B cell (primary cell): ENCODE results near the gene TMEM132A. TPM values are rescaled to one million over a fixed set of nuclear protein-coding genes. Genes with fewer than 3 reads are reported as not detected.

Experiments
- ATAC-seq: fragments of 200-7000 bp; cut with Tn5 transposase; one replicate; pipeline ENCODE4 v1.10.0; 2021; ENCODE audit warnings: low read depth, mild to moderate bottlenecking, moderate number of reproducible peaks, moderate library complexity
- CTCF ChIA-PET: fragments of 350-600 bp; sonication (Branson Sonifier 250); formaldehyde crosslinking; loops from one replicate; lab custom pipeline; 2021; ENCODE audit warnings: antibody characterized with exemption, inconsistent platforms; lab: Charles Lee
- POLR2A ChIA-PET: fragments of 350-600 bp; sonication (Branson Sonifier 250); formaldehyde crosslinking; loops from one replicate; lab custom pipeline; 2021; ENCODE audit warnings: antibody characterized with exemption; lab: Charles Lee
- DNase-seq: peaks from one replicate; pipeline ENCODE4 v3.0.0; 2013
- H2AFZ ChIP-seq: 2 replicates; pipeline ENCODE4 v1.6.1; 2012; ENCODE audit warnings: mild to moderate bottlenecking, low read depth, low read length; ENCODE audit not compliant: insufficient read depth, poor library complexity, severe bottlenecking
- H3K27ac ChIP-seq, 2 donors: 1 replicate in 1 of 2; 2 replicates in 1 of 2; pipeline ENCODE4 v1.5.1; 2012 to 2013; ENCODE audit warnings: low read length in 2 of 2, mild to moderate bottlenecking in 2 of 2, moderate library complexity in 1 of 2
- H3K27me3 ChIP-seq, 4 experiments: fragments of 200-600 bp in 1 of 4; sonication (generic) in 1 of 4; replicated peaks in 1 of 4; 1 replicate in 2 of 4; 2 replicates in 2 of 4; pipeline versions ENCODE4 v1.6.1 to v1.7.0; 2013 to 2016; ENCODE audit warnings: low read length in 3 of 4, mild to moderate bottlenecking in 2 of 4, mixed read lengths in 1 of 4, moderate library complexity in 1 of 4; ENCODE audit not compliant: insufficient read depth in 4 of 4, control insufficient read depth in 3 of 4; ENCODE audit errors: control extremely low read depth in 1 of 4
- H3K36me3 ChIP-seq, 2 experiments: replicated peaks in 1 of 2; 1 replicate in 1 of 2; 2 replicates in 1 of 2; pipeline versions ENCODE4 v1.6.1 to v1.7.1; 2013; ENCODE audit warnings: low read length in 1 of 2; ENCODE audit not compliant: insufficient read depth in 2 of 2, control insufficient read depth in 1 of 2; ENCODE audit errors: control extremely low read depth in 1 of 2, extremely low read depth in 1 of 2
- H3K4me1 ChIP-seq, 2 donors: fragments of 200-600 bp in 1 of 2; sonication (generic) in 1 of 2; 1 replicate in 1 of 2; 2 replicates in 1 of 2; pipeline versions ENCODE4 v1.5.1 to v1.6.1; 2013 to 2017; ENCODE audit warnings: low read length in 2 of 2; ENCODE audit not compliant: control insufficient read depth in 2 of 2, insufficient read depth in 2 of 2
- H3K4me2 ChIP-seq: replicated peaks from 2 replicates; pipeline ENCODE3; 2012; ENCODE audit warnings: mild to moderate bottlenecking, low read depth, low read length; ENCODE audit not compliant: poor library complexity, severe bottlenecking
- H3K4me3 ChIP-seq, 5 experiments: fragments of 200-600 bp in 1 of 5; sonication (generic) in 1 of 5; 1 replicate in 3 of 5; 2 replicates in 2 of 5; pipeline versions ENCODE4 v1.5.1 to v1.7.0; 2011 to 2016; ENCODE audit warnings: low read length in 4 of 5, mild to moderate bottlenecking in 4 of 5, low read depth in 2 of 5, control low read depth in 1 of 5, moderate library complexity in 1 of 5; ENCODE audit not compliant: insufficient read depth in 1 of 5; ENCODE audit errors: control extremely low read depth in 1 of 5, extremely low read depth in 1 of 5
- H3K79me2 ChIP-seq: fragments of 200-600 bp; sonication (generic); one replicate; pipeline ENCODE4 v1.6.0; 2016; ENCODE audit warnings: low read length; ENCODE audit not compliant: control insufficient read depth, insufficient read depth
- H3K9ac ChIP-seq: fragments of 200-600 bp; sonication (generic); 2 replicates; pipeline ENCODE4 v1.6.1; 2017; ENCODE audit warnings: mild to moderate bottlenecking, low read length, moderate library complexity
- H3K9me3 ChIP-seq, 3 donors: one replicate each; pipeline versions ENCODE4 v1.6.1 to v1.7.1; 2013; ENCODE audit warnings: low read length in 2 of 3; ENCODE audit not compliant: control insufficient read depth in 2 of 3, insufficient read depth in 1 of 3; ENCODE audit errors: control extremely low read depth in 1 of 3
- H4K20me1 ChIP-seq: 2 replicates; pipeline ENCODE4 v1.6.0; 2012; ENCODE audit warnings: mild to moderate bottlenecking, low read length; ENCODE audit not compliant: insufficient read depth, control insufficient read depth, poor library complexity, severe bottlenecking
- H3K27ac Mint-ChIP-seq: one replicate; pipeline ENCODE4 v1.8.0; 2021; ENCODE audit warnings: mixed read lengths
- H3K27me3 Mint-ChIP-seq: one replicate; pipeline ENCODE4 v1.8.0; 2021; ENCODE audit warnings: mixed read lengths
- H3K4me1 Mint-ChIP-seq: one replicate; pipeline ENCODE4 v1.8.0; 2021; ENCODE audit warnings: mixed read lengths
- H3K4me3 Mint-ChIP-seq: one replicate; pipeline ENCODE4 v1.8.0; 2021; ENCODE audit warnings: mixed read lengths
- H3K9me3 Mint-ChIP-seq: one replicate; pipeline ENCODE4 v1.8.0; 2022; ENCODE audit warnings: mixed read lengths; ENCODE audit not compliant: insufficient read depth
- EZH2 ChIP-seq: IDR thresholded peaks from 2 replicates; pipeline ENCODE4 v1.6.1; 2012; ENCODE audit warnings: borderline replicate concordance, low read depth, mild to moderate bottlenecking, moderate library complexity, low read length; ENCODE audit not compliant: insufficient read depth, poor library complexity, severe bottlenecking
- WGBS: methylation state at CpG from one replicate; pipeline ENCODE4 v1.1.5; 2013; ENCODE audit warnings: missing lambda C conversion rate; ENCODE audit not compliant: insufficient coverage; 5-methylcytosine and 5-hydroxymethylcytosine counted together
- intact Hi-C: fragments of 100-400 bp; cut with micrococcal nuclease; formaldehyde crosslinking; loops from one replicate; pipeline ENCODE4 v1.10.0; 2022
- polyA plus RNA-seq: library from polyadenylated mRNA; depleted of rRNA; stranded (reverse); fragments of >200 nt; gene quantifications from 2 replicates; pipeline ENCODE4 v1.2.3, GENCODE V29; 2012
- total RNA-seq, 2 donors: library from RNA; stranded (reverse); fragments of 120-200 nt in 1 of 2; gene quantifications; 1 replicate in 1 of 2; 2 replicates in 1 of 2; pipeline versions ENCODE4 v1.2.3 to v1.2.4, GENCODE V29; 2013 to 2022
- TF ChIP-seq, protein P1 (sequence below): fragments of 200-600 bp; IDR thresholded peaks from one replicate; pipeline ENCODE4 v1.8.0; 2022; ENCODE audit warnings: antibody characterized with exemption, mild to moderate bottlenecking

Gene TMEM132A
- total and polyA plus RNA-seq, 2 donors (not counting 1 experiment from before 2014, with no cell fraction given), result 1.2 to 11.3 TPM

DNA sequence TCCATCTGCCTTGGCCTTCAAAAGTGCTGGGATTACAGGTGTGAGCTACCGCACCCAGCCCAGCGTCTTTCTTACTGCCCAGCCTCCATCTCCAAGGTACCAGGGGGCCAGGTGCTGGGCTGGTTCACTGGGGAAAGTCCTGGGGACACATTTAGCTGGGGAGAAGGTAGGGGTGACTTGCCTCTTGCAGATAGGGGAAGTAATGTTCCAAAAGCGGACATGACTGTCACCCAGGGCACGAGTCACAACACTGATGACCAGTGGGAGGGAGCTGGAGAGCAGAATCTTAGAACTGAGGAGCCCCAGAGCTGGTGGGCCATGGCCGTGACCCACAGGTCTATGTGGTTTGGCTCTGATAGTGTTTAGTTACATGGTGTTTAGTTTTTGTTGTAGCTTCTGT, 30.2 kb downstream of the TMEM132A start:
- Histone ChIP-seq H4K20me1 (peaks cover 11% of the 10 kb centered on the region), H3K9ac (no peak overlapping the region), H3K9me3 (no peaks in the 10 kb centered on the region), H3K27me3 (no peaks in the 10 kb centered on the region), H3K79me2 (peaks cover 34% of the 10 kb centered on the region), H3K27ac (peak overlapping the region; percentile 54 to 98), H2AFZ (peak overlapping the region; percentile 9), H3K4me3 (no peak overlapping the region), H3K4me2 (peak overlapping the region; percentile 29), H3K36me3 (no peaks in the 10 kb centered on the region), H3K4me1 (peaks cover 37 to 51% of the 10 kb centered on the region in 2 donors)
- peak overlapping the region; percentile 62 for H3K27ac Mint-ChIP-seq
- no peaks in the 10 kb centered on the region for H3K27me3 Mint-ChIP-seq
- ChIA-PET POLR2A (interaction anchor here (0.5 to 2.4 kb wide), 2 partner anchors 15 to 1286 kb away, joined by 3 to 13 read pairs; no protein-coding TSS in a partner anchor), CTCF (interaction anchor here (0.7 to 2.1 kb wide), 7 partner anchors 9 to 203 kb away, joined by 3 to 10 read pairs (median 4); no protein-coding TSS in a partner anchor)
- H3K4me1 Mint-ChIP-seq, result peaks cover 39% of the 10 kb centered on the region
- peak; percentile 76 for DNase-seq
- H3K9me3 Mint-ChIP-seq, result no peaks in the 10 kb centered on the region
- intact Hi-C loops, result loop anchor here (5.0 kb wide), 1 partner anchor 112 kb away; the partner anchor contains the start of gene CCDC86
- 14% methylated on average over 2 of the region's 5 CpGs for WGBS
- peak; percentile 6 for ATAC-seq
- peak overlapping the region; percentile 21 for H3K4me3 Mint-ChIP-seq
- TF ChIP-seq EZH2, result no peak
- TF ChIP-seq, protein P1, sequence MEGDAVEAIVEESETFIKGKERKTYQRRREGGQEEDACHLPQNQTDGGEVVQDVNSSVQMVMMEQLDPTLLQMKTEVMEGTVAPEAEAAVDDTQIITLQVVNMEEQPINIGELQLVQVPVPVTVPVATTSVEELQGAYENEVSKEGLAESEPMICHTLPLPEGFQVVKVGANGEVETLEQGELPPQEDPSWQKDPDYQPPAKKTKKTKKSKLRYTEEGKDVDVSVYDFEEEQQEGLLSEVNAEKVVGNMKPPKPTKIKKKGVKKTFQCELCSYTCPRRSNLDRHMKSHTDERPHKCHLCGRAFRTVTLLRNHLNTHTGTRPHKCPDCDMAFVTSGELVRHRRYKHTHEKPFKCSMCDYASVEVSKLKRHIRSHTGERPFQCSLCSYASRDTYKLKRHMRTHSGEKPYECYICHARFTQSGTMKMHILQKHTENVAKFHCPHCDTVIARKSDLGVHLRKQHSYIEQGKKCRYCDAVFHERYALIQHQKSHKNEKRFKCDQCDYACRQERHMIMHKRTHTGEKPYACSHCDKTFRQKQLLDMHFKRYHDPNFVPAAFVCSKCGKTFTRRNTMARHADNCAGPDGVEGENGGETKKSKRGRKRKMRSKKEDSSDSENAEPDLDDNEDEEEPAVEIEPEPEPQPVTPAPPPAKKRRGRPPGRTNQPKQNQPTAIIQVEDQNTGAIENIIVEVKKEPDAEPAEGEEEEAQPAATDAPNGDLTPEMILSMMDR, result no peak

DNA sequence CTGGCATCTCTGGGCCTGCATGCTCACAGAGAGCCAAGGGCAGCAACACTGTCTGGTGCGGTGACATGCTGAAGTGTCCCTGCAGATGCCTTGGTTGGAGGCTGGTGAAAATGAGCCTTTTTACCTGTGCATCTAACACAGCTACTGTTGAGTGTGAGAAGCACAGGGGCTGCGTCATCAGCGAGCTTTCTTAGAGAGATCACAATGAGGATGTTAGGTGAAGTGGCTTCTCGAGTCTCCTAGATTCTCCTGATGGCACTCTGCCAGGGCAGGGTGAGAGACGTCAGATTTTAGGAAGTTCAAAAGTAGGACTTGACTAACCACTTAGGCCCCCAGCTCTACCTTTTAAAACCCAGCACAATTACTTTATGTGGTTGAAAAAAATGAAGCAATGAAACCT, 31.3 kb downstream of the TMEM132A start:
- 55% methylated on average over 4 of the region's 5 CpGs for WGBS
- ATAC-seq (no peak), DNase-seq (peak; percentile 23)
- H3K27me3 ChIP-seq, result no peaks in the 10 kb centered on the region
- no peak for TF ChIP-seq EZH2
- TF ChIP-seq, protein P1, result no peak
- CTCF ChIA-PET, result interaction anchor here (0.7 to 1.6 kb wide), 2 partner anchors 125 to 174 kb away, joined by 3 to 5 read pairs; no protein-coding TSS in a partner anchor
- H3K79me2 ChIP-seq, result peaks cover 23% of the 10 kb centered on the region
- POLR2A ChIA-PET, result no interaction called here
- no peak overlapping the region for H3K27ac ChIP-seq
- intact Hi-C loops, result no loop called here
- Mint-ChIP-seq H3K4me1 (peaks cover 29% of the 10 kb centered on the region), H3K27ac (peak overlapping the region; percentile 32), H3K4me3 (no peak overlapping the region), H3K27me3 (no peaks in the 10 kb centered on the region), H3K9me3 (no peaks in the 10 kb centered on the region)
- H4K20me1 ChIP-seq, result no peaks in the 10 kb centered on the region
- H3K4me3 ChIP-seq, result no peak overlapping the region
- H3K9me3 ChIP-seq, result no peaks in the 10 kb centered on the region
- no peak overlapping the region for H3K9ac ChIP-seq
- H2AFZ ChIP-seq, result no peak overlapping the region
- H3K4me1 ChIP-seq, result peaks cover 26 to 39% of the 10 kb centered on the region in 2 donors
- H3K4me2 ChIP-seq, result no peak overlapping the region
- H3K36me3 ChIP-seq, result no peaks in the 10 kb centered on the region
